ENCODE results near the gene HORMAD2. TPM values are rescaled to one million over a fixed set of nuclear protein-coding genes. Genes with fewer than 3 reads are reported as not detected.

Gene HORMAD2
- total RNA-seq, 1 donor from 2014 or later: not detected

DNA sequence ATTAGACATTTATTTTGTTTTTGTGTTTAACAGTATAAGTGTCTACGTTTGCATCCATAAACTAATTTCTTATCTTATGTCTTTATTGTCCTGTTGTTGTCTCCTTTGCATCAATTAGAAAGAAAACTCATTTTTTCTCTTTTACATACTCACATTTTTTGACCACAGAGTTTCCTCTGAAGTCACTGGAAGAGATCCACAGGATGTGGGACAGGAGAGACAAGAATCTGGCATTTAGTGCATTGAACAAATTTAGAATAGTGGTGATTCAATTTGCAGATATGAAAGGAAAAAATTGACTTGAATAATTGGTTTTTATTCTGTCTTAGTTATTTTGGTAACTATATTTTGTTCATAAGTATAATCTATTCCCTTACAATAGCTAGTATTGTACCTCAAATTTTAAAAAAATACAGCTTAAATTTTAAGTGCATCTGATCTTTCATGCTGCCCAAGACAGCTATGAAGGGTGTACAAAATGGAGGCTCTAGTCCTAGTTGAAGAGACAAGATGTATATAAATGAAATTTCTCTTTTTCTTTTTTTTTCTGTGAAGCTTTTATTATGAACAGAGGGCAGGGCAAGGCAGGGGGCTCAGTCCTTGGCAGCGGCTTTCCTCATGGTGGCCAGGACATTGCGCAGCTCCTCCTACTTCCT, 24.4 kb downstream of the HORMAD2 start:
- no peak for DNase-seq (ENCODE audit: low spot score)

DNA sequence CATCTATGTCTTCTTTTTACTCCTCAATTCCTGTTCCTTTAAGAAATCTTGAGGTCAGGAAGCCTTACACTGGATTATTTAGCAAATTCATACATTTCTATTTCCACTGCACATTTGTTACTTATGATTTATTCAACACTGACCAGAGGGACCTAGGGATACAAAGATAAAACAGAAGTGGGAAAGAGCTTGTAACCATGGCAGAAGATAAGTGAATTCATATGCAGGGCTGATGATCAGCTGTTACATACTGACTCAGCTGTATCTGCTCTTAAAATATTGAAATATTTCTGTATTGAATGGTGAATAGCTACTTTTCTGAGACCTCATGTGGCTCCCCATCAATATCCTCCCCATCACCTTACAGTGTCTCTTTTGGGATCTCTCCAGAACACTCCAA, 25.2 kb downstream of the HORMAD2 start:
- no peak for DNase-seq (ENCODE audit: low spot score)

DNA sequence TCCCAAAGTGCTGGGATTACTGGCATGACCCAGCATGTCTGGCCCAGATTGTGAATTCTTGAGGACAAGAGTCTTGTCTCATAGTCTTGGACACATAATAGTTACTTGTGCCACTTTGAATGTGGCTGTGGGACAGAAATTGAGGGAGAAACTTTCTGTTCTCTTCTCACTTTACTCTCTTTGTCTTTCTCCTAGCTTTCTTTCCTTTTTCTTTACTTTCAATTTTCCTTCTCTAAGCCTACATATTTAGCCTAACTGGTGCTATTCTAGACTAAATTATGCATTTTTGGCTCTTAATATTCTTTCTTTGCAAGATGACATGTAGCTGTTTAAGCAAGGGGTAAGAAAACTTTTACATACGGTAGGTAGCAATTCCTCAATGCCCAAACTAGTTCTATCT, 33.2 kb downstream of the HORMAD2 start:
- DNase-seq (ENCODE audit: low spot score): no peak

DNA sequence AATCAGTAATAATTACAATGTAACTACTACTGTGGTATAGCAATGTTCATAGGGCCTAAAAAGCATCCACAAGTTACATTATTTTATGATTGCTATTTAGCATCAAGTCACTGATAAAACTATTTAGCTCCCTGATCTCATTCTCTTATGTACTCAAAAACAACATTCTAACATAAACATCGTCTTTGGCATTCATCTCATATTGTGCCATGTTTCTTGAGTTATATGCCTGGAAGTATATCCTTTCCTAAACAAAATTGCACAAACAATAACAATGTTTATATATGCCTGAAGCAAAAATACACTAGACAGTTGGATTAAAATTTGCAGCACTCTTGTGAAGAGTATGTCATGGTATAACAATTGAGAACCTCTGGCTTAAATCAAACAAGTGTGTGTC, 34.1 kb downstream of the HORMAD2 start:
- DNase-seq (ENCODE audit: low spot score): no peak

DNA sequence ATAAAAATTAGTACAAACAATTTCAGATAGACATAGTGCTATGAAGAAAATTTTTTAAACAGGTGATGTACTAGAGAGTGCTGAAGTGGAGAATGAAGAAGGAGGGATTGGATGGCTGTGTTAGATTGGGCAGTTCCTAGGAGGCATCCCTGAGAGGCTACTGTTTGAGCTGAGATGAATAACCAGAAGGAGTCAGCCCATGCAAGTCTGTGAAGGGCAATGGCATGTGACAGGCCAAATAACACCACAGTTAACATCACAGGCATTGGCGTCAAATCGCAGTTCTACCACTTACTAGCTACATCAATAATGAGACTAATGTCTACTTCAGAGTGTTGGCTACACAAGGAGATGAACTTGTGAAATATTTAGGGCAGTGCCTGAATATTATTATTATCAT, 35.4 kb downstream of the HORMAD2 start:
- no peak for DNase-seq (ENCODE audit: low spot score)

DNA sequence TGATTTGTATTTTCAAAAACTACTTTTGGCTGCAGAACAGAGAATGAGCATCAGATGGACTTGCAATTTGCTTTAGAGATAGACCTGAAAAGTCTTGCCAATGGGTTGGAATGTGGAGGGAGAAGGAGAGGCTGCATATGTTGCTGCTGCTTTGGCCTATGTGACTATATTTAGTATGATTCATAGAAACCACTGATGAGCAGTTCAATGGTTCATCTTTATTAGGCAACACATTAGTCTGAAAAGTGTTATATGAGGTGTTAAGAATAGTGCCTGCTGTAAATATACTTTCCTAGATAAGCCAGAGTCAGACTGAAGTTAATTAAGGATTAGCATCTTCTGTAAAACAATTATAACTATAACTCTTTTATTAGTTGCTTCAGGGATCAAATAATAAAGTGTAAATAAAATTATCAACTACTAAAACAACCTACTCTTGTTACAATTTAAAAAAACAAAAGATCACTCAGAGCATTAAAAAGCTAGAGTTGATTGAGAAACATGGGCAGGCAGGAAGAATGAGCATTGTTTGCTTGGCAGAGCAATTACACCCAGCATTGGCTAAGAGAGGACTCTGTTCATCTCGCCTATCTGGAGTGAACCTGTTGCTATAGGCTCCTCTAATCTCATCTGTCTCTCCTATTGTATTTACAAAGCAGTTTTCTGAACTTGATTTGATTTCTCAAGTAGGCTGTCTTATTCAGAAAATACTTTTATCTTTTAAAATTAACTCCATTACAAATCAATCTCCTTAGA, 36.3 kb downstream of the HORMAD2 start:
- no peak for DNase-seq (ENCODE audit: low spot score)

DNA sequence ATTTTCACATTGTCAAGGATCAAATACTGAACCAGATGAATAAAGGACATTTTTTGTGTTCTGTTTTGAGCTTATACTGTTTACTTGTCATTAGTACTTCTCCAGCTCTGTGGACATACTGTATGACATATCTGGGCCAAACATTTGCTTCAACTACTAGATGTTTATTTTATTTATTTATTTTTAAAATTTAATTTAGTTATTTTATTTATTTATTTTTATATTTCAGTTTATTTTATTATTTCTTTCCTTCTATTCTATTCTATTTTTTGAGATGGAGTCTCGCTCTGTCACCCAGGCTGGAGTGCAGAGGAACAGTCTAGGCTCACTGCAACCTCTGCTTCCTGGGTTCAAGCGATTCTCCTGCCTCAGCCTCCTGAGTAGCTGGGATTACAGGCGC, 37.0 kb downstream of the HORMAD2 start:
- no peak for DNase-seq (ENCODE audit: low spot score)

DNA sequence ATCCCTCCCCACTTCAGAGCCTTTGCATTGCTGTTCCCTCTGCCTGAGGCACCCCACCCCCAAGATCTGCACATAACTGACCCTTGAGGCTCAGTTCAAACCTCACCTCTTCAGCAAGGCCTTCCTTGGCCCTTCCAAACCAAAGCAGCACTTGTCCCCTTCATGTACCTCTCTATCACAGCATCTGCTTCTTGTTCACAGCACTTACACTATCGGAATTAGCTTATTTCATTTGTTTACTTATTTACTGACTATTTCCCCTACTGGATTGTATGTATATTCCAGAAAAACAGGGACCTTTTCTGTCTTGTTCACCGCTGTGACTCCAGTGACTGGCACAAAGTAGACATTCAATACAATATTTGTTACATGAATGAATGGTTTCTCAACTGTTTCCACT, 38.0 kb downstream of the HORMAD2 start:
- DNase-seq (ENCODE audit: low spot score): no peak

DNA sequence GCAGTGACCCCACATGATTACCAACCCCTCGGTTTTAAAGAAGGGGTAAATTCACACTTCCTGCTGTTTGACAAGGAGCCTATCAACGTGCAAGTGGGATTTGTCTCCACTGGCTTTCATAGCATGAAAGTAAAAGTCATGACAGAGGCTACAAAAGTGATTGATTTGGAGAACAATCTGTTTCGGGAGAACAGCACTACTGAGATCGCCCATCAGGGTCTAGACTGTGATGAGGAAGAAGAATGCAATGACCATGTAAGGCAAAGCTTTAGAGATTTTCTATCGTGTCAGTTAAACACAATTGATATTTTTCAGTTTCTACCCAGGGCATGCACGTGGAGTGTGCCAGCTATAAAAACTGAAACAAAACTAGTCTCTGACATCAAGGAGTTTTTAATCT, 41.7 kb downstream of the HORMAD2 start:
- no peak for DNase-seq (ENCODE audit: low spot score)

DNA sequence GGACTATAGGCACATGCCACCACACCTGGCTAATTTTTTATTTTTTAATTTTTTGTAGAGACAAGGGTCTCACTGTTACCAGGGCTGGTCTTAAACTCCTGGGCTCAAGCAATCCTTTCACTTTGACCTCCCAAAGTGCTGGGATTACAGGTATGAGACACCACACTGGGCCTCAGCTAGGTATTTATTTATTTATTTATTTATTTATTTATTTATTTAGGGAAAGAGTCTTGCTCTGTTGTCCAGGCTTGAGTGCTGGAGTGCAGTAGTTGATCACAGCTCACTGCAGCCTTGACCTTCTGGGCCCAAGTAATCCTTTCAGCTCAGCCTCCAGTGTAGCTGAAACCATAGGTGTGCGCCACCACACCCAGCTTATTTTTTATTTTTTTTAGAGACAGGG, 43.2 kb downstream of the HORMAD2 start:
- no peak for DNase-seq (ENCODE audit: low spot score)

DNA sequence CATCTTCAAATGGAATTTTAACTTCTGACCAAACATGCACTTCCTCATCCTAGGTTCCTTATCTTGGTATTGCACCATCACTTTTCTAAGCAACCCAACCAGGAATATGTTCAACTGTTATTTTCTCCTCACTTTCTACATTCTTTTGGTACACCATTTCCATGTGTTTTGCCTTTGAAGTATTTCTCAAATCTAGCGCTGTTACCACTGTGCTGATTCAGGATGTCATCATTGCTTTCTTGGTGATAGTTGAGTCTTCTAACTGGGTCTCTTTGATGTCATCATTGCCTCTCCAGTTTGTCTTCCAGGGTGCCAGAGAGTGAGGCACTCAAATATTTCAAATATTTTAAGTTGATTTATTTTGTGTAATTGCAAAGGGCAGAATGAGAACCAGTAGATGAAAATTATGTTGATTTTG, 47.5 kb downstream of the HORMAD2 start:
- no peak for DNase-seq (ENCODE audit: low spot score)

DNA sequence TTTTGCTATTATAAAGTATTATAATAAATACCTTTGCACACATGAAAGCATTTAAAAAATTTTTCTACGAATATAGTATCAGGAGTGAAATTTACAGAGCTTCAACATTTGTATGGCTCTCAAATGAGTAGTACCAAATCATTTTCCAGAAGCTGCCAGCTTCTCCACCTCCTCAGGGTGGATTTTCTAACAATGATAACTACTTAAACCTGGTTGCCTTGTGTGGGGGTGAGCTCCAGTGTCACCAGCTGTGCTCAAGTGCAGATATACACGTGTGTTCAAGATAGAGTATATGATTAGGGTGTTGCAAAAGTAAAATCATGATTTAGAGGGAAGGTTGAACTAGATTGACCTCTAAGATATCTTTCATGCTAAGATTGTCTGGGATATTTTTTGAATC, 48.2 kb downstream of the HORMAD2 start:
- no peak for DNase-seq (ENCODE audit: low spot score)

DNA sequence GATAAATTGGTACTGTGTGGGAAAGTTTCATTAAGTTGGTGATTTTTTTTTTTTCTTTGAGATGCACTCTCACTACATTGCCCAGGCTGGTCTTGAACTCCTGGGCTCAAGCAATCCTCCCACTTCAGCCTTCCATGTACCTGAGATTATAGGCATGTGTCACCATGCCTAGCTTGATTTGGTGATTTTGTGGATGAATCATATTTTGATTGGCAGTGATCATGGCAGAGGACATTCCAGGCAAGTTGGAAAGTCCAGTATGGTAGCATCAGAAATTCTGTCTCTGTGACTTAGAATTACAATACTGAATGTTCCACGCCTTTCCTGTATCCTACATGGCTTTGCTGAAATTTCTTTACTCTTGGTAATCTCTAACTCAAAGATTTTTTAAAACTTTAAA, 49.4 kb downstream of the HORMAD2 start:
- DNase-seq (ENCODE audit: low spot score): no peak

DNA sequence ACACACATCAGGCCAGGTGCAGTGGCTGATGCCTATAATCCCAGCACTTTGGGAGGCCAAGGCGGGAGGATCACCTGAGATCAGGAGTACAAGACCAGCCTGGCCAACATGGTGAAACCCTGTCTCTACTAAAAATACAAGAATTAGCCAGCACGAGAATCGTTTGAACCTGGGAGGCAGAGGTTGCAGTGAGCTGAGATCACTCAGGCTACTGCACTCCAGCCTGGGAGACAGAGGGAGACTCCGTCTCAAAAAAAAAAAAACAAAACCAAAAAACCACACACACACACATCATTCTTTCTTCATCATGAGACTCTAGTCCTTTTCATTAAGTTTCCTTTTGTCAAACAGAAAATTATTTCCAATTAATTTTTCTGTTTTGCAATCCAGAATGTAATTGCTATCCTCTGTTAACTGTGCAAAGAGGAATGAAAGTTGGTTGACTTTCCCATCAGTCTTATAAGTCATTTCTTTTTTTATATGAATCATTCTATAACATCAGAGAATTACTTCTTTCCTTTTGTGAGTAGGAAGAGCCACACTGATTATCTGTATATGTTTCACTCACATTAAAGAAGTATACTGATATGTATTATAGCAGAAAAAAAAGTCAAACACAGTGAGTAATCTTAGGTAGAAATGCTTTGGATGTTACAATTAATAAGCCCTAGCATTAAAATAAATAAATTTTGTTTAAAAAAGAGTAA, 52.2 kb downstream of the HORMAD2 start:
- no peak for DNase-seq (ENCODE audit: low spot score)

DNA sequence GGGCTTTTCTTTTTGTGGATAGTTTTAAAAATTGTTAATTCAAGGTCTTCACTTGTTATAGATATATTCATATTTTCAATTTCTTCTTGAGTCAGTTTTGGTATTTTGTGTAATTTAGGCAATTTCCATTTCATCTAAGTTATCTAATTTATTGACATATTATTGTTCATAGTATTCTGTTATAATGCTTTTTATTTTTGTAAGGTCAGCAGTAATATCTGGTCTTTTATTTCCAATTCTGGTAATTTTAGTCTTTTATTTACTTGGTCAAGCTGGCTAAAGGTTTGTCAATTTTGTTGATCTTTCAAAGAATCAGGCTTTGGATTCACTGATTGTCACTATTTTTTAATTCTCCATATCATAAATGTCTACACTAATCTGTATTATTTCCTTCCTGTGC, 60.1 kb downstream of the HORMAD2 start:
- no peak for DNase-seq (ENCODE audit: low spot score)

DNA sequence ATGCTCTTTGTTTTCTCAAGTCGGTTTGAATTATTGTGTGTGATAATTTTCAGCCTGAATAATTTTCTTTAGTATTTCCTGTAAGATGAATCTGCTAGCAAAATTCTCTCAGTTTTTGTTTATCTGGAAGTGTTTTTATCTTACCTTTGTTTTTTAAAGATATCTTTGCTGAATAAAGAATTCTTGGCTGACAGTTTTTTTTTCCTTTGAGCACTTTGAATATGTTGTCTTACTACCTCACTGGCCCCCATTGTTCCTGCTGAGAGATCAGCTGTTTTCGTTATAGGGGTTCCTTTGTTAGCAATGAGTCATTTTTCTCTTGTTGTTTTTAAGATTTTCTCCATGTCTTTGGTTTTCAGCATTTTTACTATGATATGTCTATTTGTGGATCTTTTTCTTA, 63.0 kb downstream of the HORMAD2 start:
- DNase-seq (ENCODE audit: low spot score): no peak

DNA sequence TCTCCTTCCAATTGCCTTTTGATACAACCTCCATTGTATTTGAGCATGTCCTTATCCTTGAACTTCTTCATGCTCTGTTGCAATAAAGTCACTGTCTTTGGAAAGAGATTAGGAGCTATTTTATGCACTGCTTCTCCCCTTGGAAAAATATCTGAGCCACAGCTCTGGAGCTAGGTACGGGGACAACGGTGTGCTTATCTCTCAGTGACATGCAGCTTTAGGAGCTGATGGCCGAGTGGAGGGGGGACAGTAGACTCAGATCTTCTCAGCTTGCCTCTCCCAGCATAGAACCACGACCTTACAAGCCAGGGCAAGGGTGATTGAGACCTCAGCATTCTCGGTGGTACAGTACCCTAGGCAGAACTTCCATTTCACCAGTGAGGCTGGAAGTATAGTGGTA, 64.1 kb downstream of the HORMAD2 start:
- no peak for DNase-seq (ENCODE audit: low spot score)

DNA sequence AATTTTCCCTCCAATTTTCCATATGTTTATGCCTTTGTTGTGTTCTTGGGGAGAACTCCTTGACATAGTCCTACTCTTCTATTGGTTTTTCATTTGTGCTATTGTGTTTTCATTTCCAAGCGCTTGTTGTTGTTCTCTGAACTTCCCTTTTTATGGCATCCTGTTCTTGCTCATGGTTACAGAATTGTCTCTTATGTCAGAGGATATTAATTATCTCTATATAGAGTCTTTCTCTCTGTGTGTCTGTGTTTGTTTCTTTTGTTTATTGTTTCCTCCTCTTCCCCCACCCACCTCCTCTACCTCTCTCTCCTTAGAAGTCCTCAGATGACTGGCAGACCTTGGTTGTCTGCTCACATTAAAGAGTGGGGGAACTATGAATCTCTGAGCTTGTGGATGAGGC, 69.9 kb downstream of the HORMAD2 start:
- no peak for DNase-seq (ENCODE audit: low spot score)

DNA sequence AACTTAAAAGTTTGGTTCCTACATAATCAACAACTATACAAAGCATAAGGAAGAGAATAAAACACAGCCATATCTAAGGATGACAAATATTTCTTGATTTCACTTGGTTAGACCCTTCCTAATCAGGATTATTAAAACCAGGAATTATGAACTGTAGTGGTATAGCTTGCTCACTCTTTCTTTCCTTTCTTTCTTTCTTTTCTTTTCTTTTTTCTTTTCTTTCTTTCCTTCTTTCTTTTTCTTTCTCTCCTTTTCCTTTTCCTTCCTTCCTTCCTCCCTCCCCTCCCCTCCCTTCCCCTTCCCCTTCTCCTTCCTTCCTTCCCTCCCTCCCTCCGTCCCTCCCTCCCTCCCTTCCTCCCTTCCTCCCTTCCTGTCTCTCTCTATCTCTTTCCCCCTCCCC, 78.0 kb downstream of the HORMAD2 start:
- no peak for DNase-seq (ENCODE audit: low spot score)

DNA sequence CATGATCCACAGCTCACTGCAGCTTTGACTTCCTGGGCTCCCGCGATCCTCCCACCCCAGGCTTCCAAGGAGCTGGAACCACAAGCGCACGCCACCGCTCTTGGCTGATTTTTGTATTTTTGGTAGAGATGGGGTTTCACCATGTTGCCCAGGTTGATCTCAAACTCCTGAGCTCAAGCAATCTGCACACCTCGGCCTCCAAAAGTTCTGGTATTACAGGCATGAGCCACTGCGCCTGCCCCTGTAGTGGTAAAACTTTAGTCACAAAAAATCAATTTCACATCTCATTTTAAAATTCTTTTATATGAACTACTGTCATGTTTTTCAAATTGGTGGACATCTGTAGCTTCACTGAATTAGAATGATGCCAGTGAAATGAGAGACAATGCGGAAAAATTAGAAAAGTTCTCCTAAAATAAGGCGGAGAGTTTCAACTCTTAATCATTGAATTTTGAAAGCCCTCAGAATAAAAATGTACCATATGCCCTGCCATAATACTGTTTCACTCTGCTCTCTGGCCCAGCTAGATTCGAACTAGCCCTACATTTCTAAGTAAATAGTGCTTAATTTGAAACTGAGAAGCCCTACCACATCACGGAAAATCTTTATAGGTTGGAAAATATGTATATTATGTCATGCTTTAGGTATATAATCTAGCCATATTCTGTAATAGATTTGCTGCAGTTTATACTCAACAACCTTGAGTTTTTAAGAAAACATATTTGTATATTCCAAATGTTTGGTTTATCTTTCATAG, 78.7 kb downstream of the HORMAD2 start:
- no peak for DNase-seq (ENCODE audit: low spot score)

DNA sequence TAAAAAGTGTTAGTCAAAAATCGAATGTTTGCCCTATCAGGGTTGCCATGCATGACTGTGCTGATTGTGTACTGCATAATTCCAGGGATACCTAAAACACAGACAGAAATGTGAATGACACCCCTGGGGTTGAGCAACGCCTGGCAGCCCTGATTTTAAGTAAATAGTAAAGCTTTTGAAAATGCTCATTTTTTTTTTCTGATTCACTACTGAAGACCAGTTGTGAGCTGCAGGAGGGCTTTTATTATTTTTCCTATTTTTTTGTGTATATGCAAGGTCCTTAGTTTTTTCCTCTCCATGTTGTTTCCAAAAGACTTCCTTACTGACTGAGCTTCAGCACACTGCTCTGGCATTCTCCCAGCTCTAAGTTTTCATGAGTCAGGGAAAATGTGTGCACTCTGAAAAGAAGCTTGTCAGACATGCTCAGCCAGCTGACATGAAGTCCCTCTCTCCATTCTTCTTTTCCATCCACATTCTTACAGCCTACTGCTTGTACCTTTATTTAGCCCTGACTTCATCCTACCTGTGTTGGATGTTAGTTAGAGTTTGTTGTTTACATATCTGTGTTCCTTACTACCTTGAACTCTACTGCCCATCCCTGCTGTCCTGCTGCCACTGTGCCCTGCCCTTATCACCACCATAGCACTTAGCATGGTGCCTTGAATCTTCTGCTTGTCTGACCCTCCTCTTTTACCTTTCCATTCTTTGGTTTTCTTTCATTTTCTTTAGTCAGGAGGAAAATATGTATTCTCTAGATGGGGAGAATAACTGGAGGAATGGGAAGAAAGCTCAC, 79.5 kb downstream of the HORMAD2 start:
- DNase-seq (ENCODE audit: low spot score): no peak

DNA sequence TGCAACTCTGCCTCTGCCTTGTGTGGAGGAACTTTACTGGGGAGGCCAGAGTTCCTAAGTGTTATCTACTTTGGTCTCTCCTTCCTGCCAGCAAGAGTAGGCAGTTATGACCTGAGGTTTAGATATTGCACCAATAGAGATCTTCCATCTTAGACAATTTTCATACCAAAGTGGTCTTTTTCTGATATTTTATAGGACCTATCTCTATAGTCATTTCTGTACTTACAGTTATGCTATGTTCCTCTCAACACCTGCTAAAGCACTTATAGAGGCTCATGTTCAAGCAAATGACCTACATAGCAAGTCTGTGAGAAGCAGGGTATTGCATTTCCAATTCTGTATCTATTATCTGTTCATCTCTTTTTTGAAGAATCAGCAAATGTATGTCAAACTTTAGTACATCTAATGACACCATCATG, 80.8 kb downstream of the HORMAD2 start:
- no peak for DNase-seq (ENCODE audit: low spot score)
